Activated T-helper 1 cell treated with anti-CD3 and anti-CD28 coated beads, Interleukin-12 subunit alpha, Interleukin-12 subunit beta, Interleukin-2, Interleukin-4 antibody, amounts not matched to agents 30 ng/mL and 10 ng/mL and 1 ng/mL, durations not matched to agents 14 hours and 24 hours and 36 hours (primary cell): ENCODE measurements around the gene SFXN4. TPM values are rescaled to one million over a fixed set of nuclear protein-coding genes. Genes with fewer than 3 reads are reported as not detected.

Experiments used
- DNase-seq: peaks from one replicate; pipeline ENCODE4 v3.0.0; 2021; ENCODE audit warnings: low spot score
- H3K27ac Mint-ChIP-seq: one replicate; pipeline ENCODE4 v1.8.0; 2021; ENCODE audit warnings: mild to moderate bottlenecking, mixed read lengths
- H3K27me3 Mint-ChIP-seq: one replicate; pipeline ENCODE4 v1.8.0; 2022; ENCODE audit warnings: mild to moderate bottlenecking, moderate library complexity, mixed read lengths; ENCODE audit not compliant: insufficient read depth
- H3K36me3 Mint-ChIP-seq: one replicate; pipeline ENCODE4 v1.8.0; 2021; ENCODE audit warnings: low read depth, mixed read lengths
- H3K4me1 Mint-ChIP-seq: one replicate; pipeline ENCODE4 v1.8.0; 2021; ENCODE audit warnings: low read depth, mixed read lengths
- H3K4me3 Mint-ChIP-seq: one replicate; pipeline ENCODE4 v1.8.0; 2021; ENCODE audit warnings: mild to moderate bottlenecking, moderate library complexity, mixed read lengths
- H3K9me3 Mint-ChIP-seq: one replicate; pipeline ENCODE4 v1.8.0; 2021; ENCODE audit warnings: mixed read lengths
- intact Hi-C: fragments of 100-400 bp; cut with micrococcal nuclease; formaldehyde crosslinking; loops from one replicate; pipeline ENCODE4 v1.15.1; 2024
- total RNA-seq: library from RNA; stranded (reverse); gene quantifications from 2 replicates; pipeline ENCODE4 v1.2.3, GENCODE V29; 2022

The SFXN4 gene
- total RNA-seq, 1 donor from 2014 or later, result 58.7 TPM

GRCh38 chr10:119205894-119206602 lies 40.5 kb upstream of the SFXN4 start:
- peak overlapping the region; percentile 91 for H3K4me3 Mint-ChIP-seq
- no peaks in the 10 kb centered on the region for H3K9me3 Mint-ChIP-seq
- intact Hi-C loops, result loop anchor here (1.0 to 10.0 kb wide), 10 partner anchors 28 to 499 kb away; partner anchors contain the start of genes BAG3, CACUL1, PRDX3 and SFXN4
- peaks cover 2% of the 10 kb centered on the region for H3K27me3 Mint-ChIP-seq
- peak overlapping the region; percentile 99 for H3K27ac Mint-ChIP-seq
- H3K4me1 Mint-ChIP-seq, result peaks cover 36% of the 10 kb centered on the region
- DNase-seq, result peak; percentile 56
- H3K36me3 Mint-ChIP-seq, result peaks cover 3% of the 10 kb centered on the region

- intact Hi-C loops, result loop anchor here (10.0 kb wide), 2 partner anchors 448 to 502 kb away; partner anchors contain the start of gene CACUL1
- no peaks in the 10 kb centered on the region for H3K9me3 Mint-ChIP-seq
- no peak overlapping the region for H3K27ac Mint-ChIP-seq
- DNase-seq, result no peak
- peaks cover under 1% of the 10 kb centered on the region for H3K36me3 Mint-ChIP-seq
- H3K27me3 Mint-ChIP-seq, result peaks cover 2% of the 10 kb centered on the region
- no peak overlapping the region for H3K4me3 Mint-ChIP-seq
- H3K4me1 Mint-ChIP-seq, result peaks cover 26% of the 10 kb centered on the region
These were observed 37.5 kb upstream of the SFXN4 start for GRCh38 chr10:119203006-119203405.

DNA sequence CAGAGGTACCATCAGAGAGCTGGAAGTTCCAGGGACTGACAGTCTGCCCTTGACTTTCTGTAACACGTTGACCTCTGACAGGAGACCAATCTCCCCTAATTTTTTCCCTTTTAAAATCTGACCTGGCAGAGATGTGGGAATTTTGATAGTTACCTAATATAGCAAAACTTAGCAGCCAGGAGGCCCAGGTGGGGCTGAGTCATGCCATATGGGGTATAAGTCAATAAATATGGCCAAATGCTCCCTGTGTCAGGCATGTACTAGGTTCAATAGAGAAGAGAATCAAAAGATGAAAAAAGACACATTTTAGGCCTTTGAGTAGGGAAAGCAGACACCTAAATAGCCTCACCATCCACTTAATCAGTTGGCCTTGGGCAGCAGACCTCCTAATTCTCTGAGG lies 35.7 kb upstream of the SFXN4 start:
- DNase-seq, result no peak

DNA sequence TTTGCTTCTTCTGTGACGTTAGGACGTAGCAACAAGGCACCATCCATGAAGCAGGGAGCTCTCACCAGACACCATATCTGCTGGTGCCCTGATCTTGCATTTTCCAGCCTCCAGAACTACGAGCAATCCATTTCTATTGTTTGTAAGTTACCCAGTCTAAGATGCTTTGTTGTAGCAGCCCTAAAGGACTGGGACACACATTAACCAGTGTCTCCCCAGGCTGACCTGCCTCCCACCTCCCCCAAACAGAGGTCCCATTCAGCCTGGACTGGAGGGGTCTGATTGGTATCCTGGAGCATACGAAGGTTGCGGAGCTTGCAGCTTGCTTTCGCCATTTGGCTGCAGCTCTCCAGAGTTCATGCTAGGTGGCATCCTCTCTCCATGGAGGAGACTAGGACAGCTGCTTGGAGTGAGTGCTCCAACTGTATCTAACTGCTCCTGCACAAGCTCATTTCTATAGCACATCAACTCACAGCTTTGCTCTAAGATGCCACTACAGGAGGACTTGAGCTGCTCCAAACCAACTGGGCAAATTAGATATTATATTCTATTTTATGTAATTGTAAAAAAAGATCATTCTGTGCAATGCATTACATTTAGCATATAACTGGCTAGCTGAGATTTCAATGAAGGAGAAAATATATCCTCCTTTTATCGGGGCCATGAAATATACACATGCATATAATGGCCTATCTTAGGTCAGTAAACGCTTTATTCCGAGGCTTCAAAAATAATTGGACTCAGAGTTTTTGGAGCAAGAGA lies 33.9 kb upstream of the SFXN4 start:
- peaks cover 2% of the 10 kb centered on the region for H3K27me3 Mint-ChIP-seq
- H3K27ac Mint-ChIP-seq, result no peak overlapping the region
- intact Hi-C loops, result loop anchor here (1.0 to 2.0 kb wide), 5 partner anchors 8 to 290 kb away; partner anchors contain the start of gene GRK5
- no peak overlapping the region for H3K4me3 Mint-ChIP-seq
- no peaks in the 10 kb centered on the region for H3K9me3 Mint-ChIP-seq
- peaks cover 34% of the 10 kb centered on the region for H3K4me1 Mint-ChIP-seq
- H3K36me3 Mint-ChIP-seq, result no peaks in the 10 kb centered on the region
- peak; percentile 48 for DNase-seq

More for the DNA sequence above, 35.7 kb upstream of the SFXN4 start:
- H3K27ac Mint-ChIP-seq, result no peak overlapping the region
- H3K4me3 Mint-ChIP-seq, result no peak overlapping the region
- intact Hi-C loops, result loop anchor here (10.0 kb wide), 2 partner anchors 446 to 504 kb away; partner anchors contain the start of gene CACUL1
- no peaks in the 10 kb centered on the region for H3K36me3 Mint-ChIP-seq
- peaks cover 26% of the 10 kb centered on the region for H3K4me1 Mint-ChIP-seq
- H3K9me3 Mint-ChIP-seq, result no peaks in the 10 kb centered on the region
- H3K27me3 Mint-ChIP-seq, result peaks cover 2% of the 10 kb centered on the region

- intact Hi-C loops, result loop anchor here (2.0 kb wide), 1 partner anchor 60 kb away; no protein-coding TSS in a partner anchor
- H3K27ac Mint-ChIP-seq, result no peak overlapping the region
- peaks cover 2% of the 10 kb centered on the region for H3K27me3 Mint-ChIP-seq
- no peaks in the 10 kb centered on the region for H3K9me3 Mint-ChIP-seq
- no peak overlapping the region for H3K4me3 Mint-ChIP-seq
- peaks cover 34% of the 10 kb centered on the region for H3K4me1 Mint-ChIP-seq
- H3K36me3 Mint-ChIP-seq, result no peaks in the 10 kb centered on the region
- DNase-seq, result no peak
These were observed 32.9 kb upstream of the SFXN4 start for GRCh38 chr10:119198438-119198837.

- Mint-ChIP-seq H3K4me3 (peak overlapping the region; percentile 5), H3K36me3 (no peaks in the 10 kb centered on the region), H3K4me1 (peaks cover 38% of the 10 kb centered on the region), H3K27ac (peak overlapping the region; percentile 81), H3K27me3 (peaks cover 2% of the 10 kb centered on the region), H3K9me3 (no peaks in the 10 kb centered on the region)
- intact Hi-C loops, result loop anchor here (2.0 kb wide), 1 partner anchor 59 kb away; no protein-coding TSS in a partner anchor
- no peak for DNase-seq
These were observed 32.4 kb upstream of the SFXN4 start for GRCh38 chr10:119197921-119198320.

- Mint-ChIP-seq H3K36me3 (no peaks in the 10 kb centered on the region), H3K4me3 (no peak overlapping the region), H3K4me1 (peaks cover 46% of the 10 kb centered on the region), H3K27ac (no peak overlapping the region), H3K9me3 (no peaks in the 10 kb centered on the region), H3K27me3 (no peaks in the 10 kb centered on the region)
- no peak for DNase-seq
- intact Hi-C loops, result no loop called here
These were observed 26.4 kb upstream of the SFXN4 start for GRCh38 chr10:119191881-119192280.

- no peaks in the 10 kb centered on the region for H3K9me3 Mint-ChIP-seq
- H3K4me3 Mint-ChIP-seq, result no peak overlapping the region
These were observed 25.7 kb upstream of the SFXN4 start for GRCh38 chr10:119190954-119191785.

DNA sequence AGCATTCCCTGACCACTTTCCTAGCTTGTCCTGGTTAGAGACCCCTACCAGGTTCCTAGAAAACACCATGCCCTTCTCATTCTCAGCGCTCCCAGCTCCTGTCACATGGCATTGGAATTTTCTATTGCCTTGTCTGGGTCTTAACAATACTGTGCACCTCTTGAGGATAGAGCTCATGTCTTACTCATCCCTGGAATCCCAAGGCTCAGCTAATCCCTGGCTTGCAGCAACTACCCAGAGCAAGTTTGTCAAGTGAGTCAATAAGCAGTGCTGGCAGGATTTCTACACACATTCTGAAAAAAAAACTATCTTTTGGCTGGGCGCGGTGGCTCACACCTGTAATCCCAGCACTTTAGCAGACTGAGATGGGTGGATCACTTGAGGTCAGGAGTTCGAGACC lies 24.8 kb upstream of the SFXN4 start:
- Mint-ChIP-seq H3K4me1 (peaks cover 42% of the 10 kb centered on the region), H3K36me3 (no peaks in the 10 kb centered on the region), H3K27ac (no peak overlapping the region), H3K27me3 (no peaks in the 10 kb centered on the region), H3K9me3 (no peaks in the 10 kb centered on the region), H3K4me3 (no peak overlapping the region)
- no peak for DNase-seq
- intact Hi-C loops, result no loop called here

More at GRCh38 chr10:119190954-119191785, 25.7 kb upstream of the SFXN4 start:
- intact Hi-C loops, result no loop called here
- H3K4me1 Mint-ChIP-seq, result peaks cover 46% of the 10 kb centered on the region
- H3K27me3 Mint-ChIP-seq, result no peaks in the 10 kb centered on the region
- peak overlapping the region; percentile 7 for H3K27ac Mint-ChIP-seq
- H3K36me3 Mint-ChIP-seq, result no peaks in the 10 kb centered on the region
- no peak for DNase-seq

DNA sequence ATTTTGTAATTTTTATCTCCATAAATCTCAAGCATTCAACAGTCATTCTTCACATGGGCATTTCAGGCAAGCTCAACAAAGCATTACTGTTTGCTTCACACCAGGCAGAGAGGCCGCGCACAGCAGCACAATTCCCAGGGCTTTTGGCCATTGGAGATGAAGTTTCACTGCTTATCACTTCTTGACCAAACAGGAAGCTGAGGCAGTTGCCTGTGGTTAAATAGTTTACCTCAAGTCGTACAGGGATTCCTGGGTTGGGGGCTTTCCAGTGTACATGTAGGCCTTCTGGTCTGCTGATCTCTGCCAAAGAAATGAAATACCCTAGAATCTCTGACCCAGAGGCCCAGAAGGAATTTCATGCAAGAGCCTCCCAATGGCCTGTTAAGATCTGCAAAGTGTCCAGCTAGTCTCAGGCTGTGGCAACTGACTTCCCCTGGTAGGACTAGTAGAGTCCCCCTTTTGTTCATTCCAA lies 24.3 kb upstream of the SFXN4 start:
- Mint-ChIP-seq H3K27me3 (no peaks in the 10 kb centered on the region), H3K27ac (no peak overlapping the region), H3K36me3 (no peaks in the 10 kb centered on the region), H3K4me1 (peaks cover 37% of the 10 kb centered on the region), H3K4me3 (peak overlapping the region; percentile 28), H3K9me3 (no peaks in the 10 kb centered on the region)
- peak; percentile 26 for DNase-seq
- intact Hi-C loops, result no loop called here

DNA sequence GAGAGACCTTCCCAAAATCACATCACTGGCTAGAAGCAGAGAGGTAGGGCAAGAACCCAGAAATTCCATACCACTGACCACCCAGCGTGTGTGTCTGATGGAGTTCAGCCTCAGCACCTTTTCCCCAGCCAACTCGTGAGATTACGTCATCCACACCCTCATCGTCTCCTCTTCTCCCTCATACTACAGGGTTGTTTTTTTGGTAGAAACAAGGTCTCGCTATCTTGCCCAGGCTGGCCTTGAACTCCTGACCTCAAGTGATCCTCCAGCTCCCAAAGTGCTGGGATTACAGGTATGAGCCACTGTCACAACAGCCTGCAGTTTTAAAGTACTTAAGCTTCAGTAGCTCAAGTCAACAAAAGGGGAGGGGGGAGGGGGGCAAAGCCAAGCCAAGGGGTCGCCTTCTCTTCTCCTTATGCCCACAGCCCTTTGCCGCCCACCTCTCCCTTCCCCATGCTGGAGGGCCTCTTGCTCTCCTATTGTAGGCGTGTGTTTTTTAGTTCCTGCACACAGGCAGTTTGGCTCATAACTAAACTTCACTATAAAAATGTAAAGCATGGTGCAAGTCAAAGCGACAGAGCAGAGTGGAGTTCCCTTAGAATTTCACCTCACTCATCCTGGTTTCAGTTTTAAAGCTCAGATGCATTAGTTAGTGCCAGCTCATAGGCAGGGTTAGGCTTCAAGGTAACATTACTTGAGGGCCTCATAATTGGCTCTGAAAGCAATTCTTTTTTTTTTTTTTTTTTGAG lies 18.3 kb upstream of the SFXN4 start:
- Mint-ChIP-seq H3K27ac (peak overlapping the region; percentile 74), H3K9me3 (no peaks in the 10 kb centered on the region), H3K4me1 (peaks cover 15% of the 10 kb centered on the region), H3K4me3 (no peak overlapping the region), H3K27me3 (no peaks in the 10 kb centered on the region), H3K36me3 (no peaks in the 10 kb centered on the region)
- intact Hi-C loops, result no loop called here
- no peak for DNase-seq
